PC-9 (cell line): Measurements from ENCODE around the gene PXDN.

Experiments used
- EZH2 ChIP-seq: fragments of 200-600 bp; sonication (generic); IDR thresholded peaks from 2 replicates; pipeline ENCODE4 v1.8.0; 2017; ENCODE audit warnings: antibody characterized with exemption, low read depth
- TF ChIP-seq, protein P1 (sequence below): fragments of 200-600 bp; sonication (generic); conservative IDR thresholded peaks from 2 replicates; pipeline ENCODE4 v1.6.1; 2017; ENCODE audit warnings: mixed run types, antibody characterized with exemption, mild to moderate bottlenecking, moderate library complexity

DNA sequence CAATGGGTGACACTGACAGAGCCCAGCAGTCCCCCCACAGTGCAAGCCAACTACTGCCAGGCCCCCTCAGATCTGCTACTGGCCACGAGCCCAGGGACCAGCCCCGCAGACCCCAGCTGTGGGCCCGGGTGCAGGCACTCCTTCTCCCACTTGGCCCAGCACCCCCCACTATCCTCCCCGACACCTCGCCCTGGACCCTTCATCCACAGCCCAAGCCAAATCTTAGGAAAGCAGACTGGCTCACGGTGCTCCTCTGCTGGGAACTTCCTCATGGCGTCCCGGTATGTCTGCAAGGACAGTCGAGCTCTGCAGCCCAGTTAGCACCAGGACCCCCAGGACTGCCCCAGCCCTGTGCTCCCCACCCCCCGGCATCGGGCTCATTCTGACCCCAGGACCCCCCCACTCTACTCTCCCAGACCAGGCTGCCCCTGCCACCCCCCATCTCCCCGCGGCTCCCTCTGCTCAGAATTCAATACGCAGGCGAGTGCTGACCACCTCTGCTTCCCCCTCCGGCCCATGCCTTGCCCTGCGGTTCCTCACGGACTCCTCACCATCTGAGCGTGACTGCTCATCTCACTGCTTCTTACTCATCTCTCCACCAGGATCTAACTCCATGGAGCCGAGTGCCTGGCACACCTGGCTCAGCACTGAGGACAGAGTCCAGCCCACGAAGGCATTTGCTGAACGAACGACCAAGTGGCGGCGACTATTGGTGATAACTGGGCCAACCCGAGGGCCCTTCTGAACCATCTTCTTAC, 85.7 kb downstream of the PXDN start:
- TF ChIP-seq, protein P1, sequence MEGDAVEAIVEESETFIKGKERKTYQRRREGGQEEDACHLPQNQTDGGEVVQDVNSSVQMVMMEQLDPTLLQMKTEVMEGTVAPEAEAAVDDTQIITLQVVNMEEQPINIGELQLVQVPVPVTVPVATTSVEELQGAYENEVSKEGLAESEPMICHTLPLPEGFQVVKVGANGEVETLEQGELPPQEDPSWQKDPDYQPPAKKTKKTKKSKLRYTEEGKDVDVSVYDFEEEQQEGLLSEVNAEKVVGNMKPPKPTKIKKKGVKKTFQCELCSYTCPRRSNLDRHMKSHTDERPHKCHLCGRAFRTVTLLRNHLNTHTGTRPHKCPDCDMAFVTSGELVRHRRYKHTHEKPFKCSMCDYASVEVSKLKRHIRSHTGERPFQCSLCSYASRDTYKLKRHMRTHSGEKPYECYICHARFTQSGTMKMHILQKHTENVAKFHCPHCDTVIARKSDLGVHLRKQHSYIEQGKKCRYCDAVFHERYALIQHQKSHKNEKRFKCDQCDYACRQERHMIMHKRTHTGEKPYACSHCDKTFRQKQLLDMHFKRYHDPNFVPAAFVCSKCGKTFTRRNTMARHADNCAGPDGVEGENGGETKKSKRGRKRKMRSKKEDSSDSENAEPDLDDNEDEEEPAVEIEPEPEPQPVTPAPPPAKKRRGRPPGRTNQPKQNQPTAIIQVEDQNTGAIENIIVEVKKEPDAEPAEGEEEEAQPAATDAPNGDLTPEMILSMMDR: no peak
- no peak for TF ChIP-seq EZH2
